AG09309 (cell line): ENCODE results near the gene LRRK2.

Experiments used
- DNase-seq: peaks from one replicate; pipeline ENCODE4 v3.0.0-alpha.2; 2010; ENCODE audit warnings: low read depth
- H3K4me3 ChIP-seq: 2 replicates; pipeline ENCODE4 v1.5.1; 2011; ENCODE audit warnings: mild to moderate bottlenecking, low read depth, low read length, moderate library complexity; ENCODE audit not compliant: control insufficient read depth
- CTCF ChIP-seq: IDR thresholded peaks from 2 replicates; pipeline ENCODE4 v1.5.1; 2011; ENCODE audit warnings: mild to moderate bottlenecking, low read depth, low read length, inconsistent platforms; ENCODE audit not compliant: insufficient read depth, control insufficient read depth; ENCODE audit errors: missing control alignments

LRRK2 gene

DNA sequence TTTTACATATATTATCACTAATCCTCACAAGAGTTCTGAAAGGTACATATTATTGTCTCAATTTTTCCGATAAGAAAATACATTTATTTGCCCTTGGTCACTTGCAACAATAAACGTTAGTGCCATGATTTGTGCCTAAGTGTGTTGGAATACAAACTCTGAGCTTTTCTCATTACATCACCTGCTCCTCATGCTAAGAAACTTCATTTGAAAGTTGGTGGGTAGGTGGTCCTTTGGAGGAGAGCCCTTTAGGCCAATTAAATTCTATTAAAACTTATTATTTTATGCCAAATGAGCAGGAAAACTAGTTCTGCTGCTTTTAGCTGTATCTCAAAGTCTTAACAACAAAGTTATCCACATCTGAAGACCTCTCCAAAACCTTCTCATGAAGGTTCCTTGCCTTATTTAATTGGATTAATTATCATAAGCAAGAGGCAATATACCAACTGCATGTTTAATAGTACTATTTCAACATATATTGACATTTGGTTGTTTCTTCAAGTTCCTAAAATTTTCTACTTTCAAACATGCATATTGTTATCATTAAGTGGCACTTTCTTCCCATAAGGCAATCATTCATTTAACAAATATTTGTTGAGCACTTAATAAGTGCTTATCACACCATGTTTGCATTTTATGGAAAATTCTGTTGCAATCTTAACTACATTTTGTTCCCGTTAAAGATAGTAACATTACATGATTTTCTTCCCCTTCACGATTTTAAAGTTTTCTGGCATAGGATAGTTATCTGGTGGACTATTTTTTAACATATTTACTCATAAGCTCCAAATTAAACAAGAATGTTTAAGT, 40.1 kb upstream of the LRRK2 start:
- TF ChIP-seq CTCF: no peak
- DNase-seq: no peak
- H3K4me3 ChIP-seq: no peak overlapping the region

DNA sequence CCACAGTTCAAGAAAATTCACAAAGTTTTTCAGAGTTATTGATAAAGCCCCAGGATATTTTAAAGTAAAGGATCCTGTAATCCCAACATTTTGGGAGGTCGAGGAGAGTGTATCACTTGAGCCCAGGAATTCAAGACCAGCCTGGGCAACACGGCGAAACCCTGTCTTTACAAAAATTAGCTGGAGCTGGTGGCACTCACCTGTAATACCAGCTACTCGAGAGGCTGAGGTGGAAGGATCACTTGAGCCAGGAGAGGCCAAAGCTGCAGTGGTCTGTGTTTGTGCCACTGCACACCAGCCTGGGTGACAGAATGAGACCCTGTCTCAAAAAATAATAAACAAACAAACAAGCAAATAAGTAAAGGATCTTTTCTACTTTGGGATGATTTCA, 39.5 kb upstream of the LRRK2 start:
- H3K4me3 ChIP-seq: no peak overlapping the region
- TF ChIP-seq CTCF: no peak
- DNase-seq: no peak

DNA sequence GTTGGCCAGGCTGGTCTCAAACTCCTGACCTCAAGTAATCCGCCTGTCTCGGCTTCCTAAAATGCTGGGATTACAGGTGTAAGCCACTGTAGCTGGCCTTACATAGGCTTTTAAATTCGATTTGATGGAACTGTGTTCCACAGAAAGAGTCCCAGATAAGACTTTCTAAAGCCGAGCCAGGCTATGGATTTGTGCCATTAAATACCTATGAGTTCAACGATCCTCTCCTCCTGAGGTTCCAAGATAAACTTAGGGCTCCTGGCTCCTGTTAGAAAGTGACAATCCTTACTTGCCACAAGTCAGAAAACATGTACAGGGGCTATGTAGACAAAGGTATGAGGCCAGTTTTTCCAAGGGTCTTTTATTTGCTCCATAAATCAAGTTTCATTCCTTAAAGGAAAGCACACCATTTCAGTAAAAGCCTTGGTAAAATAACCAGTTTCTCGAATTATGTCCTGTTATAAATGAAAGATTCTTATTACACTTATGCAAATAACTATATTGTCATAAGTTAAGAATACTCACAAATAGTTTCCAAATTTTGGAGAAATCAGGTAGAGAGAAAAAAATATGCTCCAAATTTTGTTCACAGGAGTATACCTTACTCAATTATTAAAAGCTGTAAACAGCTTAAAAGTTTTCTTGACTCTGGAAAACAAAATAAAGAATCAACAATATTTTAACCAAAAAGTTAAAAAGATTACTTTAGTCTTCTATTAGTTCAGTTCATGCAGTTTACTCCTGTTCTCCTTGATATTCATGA, 36.1 kb upstream of the LRRK2 start:
- TF ChIP-seq CTCF: no peak
- no peak overlapping the region for H3K4me3 ChIP-seq
- DNase-seq: no peak

DNA sequence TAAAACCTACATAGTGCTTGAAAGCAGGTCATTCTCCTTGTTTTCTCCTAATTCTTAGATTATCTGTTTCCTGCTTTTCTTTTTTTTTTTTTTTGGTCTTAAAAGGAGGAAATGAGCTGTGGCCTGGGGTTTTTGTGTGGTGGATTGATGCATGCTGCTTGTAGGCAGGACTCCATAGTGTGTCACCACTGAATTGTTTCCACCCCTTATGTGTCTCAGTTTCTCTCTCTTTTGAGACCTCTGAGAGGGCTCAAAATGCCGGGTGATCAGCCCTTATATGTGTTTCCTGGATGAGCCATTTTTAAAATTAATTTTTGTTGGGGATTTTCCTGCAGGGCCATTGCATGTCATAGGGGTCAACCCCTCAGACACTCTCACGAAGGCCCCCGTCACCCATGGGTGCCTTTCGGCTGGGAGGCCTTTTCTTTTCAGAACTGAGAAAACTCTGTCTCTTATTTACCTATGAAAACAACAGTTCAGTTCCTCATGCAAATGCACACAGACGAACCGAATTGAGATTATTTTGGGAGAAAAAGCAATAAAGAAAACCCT, 32.0 kb upstream of the LRRK2 start:
- no peak for DNase-seq
- no peak for TF ChIP-seq CTCF

DNA sequence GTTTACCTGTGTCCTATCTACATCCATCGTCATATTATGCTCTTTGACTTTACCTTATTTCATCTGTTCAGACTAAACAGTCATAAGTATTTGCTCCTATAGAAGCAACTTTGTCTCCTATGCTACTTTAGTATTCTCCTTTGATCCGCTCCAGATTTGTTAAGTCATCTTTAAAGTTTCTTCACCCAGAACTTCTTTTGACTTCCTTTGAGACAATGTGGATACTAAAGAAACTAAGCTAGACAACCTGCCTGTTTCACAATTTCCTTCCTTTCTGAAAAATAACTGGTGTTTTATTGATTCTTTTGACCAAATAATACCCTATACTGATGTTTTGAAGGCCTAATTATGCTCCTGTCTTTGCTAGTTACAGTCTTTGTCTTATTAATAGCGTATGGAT, 30.0 kb upstream of the LRRK2 start:
- no peak overlapping the region for H3K4me3 ChIP-seq
- DNase-seq: no peak
- TF ChIP-seq CTCF: no peak

More for the DNA sequence above, 32.0 kb upstream of the LRRK2 start:
- no peak overlapping the region for H3K4me3 ChIP-seq

DNA sequence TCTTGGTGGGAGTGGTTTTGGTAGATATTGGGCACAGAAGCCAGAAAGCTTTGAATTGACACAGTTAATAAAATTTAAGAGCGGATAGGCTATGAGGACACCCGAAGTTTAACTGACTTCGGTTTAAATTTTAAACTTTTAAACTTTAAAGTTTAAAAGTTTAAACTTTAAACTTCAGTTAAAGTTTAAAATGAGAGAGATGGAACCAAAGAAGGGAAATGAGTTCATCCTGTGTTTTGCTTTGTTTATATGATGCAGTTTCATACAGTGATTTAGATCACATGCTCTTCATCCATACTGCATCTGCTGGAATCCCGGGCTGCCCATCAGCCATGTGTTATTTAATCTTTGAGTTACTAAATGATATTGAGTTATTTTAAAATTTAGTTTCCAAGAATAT, 27.2 kb upstream of the LRRK2 start:
- H3K4me3 ChIP-seq: no peak overlapping the region
- no peak for TF ChIP-seq CTCF
- no peak for DNase-seq
